Right atrium auricular region (tissue), 2 donors: ENCODE measurements around the gene AZGP1. TPM values are rescaled to one million over a fixed set of nuclear protein-coding genes. Genes with fewer than 3 reads are reported as not detected.

Source experiments
- DNase-seq: peaks from one replicate; pipeline ENCODE4 v3.0.0-alpha.2; 2019; ENCODE audit warnings: low spot score
- H3K27ac ChIP-seq, 2 donors: fragments of 200-600 bp; sonication (generic); 1 replicate in 1 of 2; 2 replicates in 1 of 2; pipeline ENCODE4 v1.5.1; 2016 to 2019
- H3K27me3 ChIP-seq, 2 donors: fragments of 200-600 bp; sonication (generic); one replicate each; pipeline versions ENCODE4 v1.5.1 to v1.6.0; 2017 to 2019
- H3K36me3 ChIP-seq: fragments of 200-600 bp; sonication (generic); one replicate; pipeline ENCODE4 v1.5.1; 2016
- H3K4me1 ChIP-seq, 2 donors: fragments of 200-600 bp; sonication (generic); one replicate each; pipeline versions ENCODE4 v1.5.1 to v1.6.0; 2017 to 2019
- H3K4me3 ChIP-seq, 2 donors: fragments of 200-600 bp; sonication (generic); 1 replicate in 1 of 2; 2 replicates in 1 of 2; pipeline ENCODE4 v1.5.1; 2017 to 2019; ENCODE audit warnings: mild to moderate bottlenecking in 1 of 2, moderate library complexity in 1 of 2
- H3K9me3 ChIP-seq, 2 donors: fragments of 200-600 bp; sonication (generic); one replicate each; pipeline ENCODE4 v1.5.1; 2019
- total RNA-seq, 2 donors: library from RNA; depleted of rRNA; stranded (reverse); fragments of >200 nt; gene quantifications; one replicate each; pipeline ENCODE4 v1.1.0, GENCODE V29; 2016
- TF ChIP-seq, protein P1 (sequence below), 2 donors: fragments of 200-600 bp; sonication (generic); IDR thresholded peaks; one replicate each; pipeline ENCODE4 v1.5.1; 2019; ENCODE audit warnings: antibody characterized with exemption in 2 of 2

The AZGP1 gene
- total RNA-seq, 2 donors from 2014 or later: 11.3 to 46.5 TPM

DNA sequence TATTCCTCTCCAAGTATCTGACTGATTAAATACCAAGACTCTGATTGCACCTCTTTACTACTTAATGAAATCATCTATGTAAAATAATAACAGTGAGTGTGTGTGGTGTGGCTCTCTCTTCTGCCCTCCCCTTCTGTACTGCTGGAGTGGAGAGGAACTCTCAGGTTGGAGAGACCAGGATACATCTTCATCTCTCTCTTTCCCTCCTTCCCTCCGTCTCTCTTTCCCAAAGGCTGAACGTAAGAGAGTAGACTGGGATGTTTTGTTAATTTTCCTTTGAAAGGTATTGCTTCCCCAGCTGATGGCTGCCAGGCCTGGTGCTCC, 46.1 kb downstream of the AZGP1 start:
- Histone ChIP-seq H3K27me3 (no peaks in the 10 kb centered on the region), H3K36me3 (no peaks in the 10 kb centered on the region), H3K9me3 (no peaks in the 10 kb centered on the region), H3K27ac (peak overlapping the region in 1 of 2 donors; percentile 47), H3K4me3 (peak overlapping the region in 1 of 2 donors; percentile 41), H3K4me1 (peaks cover 0 to 13% of the 10 kb centered on the region in 2 donors)
- TF ChIP-seq, protein P1, sequence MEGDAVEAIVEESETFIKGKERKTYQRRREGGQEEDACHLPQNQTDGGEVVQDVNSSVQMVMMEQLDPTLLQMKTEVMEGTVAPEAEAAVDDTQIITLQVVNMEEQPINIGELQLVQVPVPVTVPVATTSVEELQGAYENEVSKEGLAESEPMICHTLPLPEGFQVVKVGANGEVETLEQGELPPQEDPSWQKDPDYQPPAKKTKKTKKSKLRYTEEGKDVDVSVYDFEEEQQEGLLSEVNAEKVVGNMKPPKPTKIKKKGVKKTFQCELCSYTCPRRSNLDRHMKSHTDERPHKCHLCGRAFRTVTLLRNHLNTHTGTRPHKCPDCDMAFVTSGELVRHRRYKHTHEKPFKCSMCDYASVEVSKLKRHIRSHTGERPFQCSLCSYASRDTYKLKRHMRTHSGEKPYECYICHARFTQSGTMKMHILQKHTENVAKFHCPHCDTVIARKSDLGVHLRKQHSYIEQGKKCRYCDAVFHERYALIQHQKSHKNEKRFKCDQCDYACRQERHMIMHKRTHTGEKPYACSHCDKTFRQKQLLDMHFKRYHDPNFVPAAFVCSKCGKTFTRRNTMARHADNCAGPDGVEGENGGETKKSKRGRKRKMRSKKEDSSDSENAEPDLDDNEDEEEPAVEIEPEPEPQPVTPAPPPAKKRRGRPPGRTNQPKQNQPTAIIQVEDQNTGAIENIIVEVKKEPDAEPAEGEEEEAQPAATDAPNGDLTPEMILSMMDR (IDR thresholded peaks at IDR 0.05): no peak
- no peak for DNase-seq

DNA sequence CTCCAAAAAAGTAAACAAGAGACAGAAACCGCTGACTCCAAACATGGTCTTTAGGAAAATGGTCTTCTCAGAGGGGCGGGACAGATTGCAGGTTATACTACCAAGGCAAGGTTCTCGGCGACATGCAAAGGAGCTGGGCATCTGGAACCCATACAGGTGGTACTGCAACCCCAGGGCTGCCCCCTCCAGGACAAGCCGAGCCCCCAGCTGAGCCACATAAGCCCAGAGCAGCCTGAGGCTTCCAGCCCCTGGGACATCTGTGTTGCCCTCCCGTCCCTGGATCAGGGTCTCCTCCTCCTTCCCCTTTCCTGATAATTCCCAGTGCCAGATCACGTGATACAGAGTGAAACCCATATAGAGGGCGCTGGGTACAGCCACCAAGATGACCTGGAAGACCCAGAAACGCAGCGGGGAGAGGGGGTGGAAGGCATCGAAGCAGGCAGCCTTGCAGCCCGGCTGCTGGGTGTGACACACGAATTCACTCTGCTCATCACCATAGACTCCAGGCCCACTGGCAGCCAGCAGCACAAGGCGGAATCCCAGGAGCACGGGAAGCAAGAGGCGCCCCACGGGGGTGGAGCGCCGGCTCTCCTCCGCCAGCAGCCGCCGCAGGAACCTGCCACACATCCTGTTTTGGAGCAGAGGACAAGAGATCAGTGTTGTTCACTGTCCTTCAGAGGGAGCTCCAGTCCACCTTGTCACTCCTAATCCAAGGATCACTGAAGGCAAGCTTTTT, 46.7 kb downstream of the AZGP1 start, which contains the start of gene GJC3:
Gene GJC3, minus strand, starts transcription at position 627 of the 736 bp plus-strand sequence. Its CDS starts 0 bp downstream, at position 627.
- Histone ChIP-seq H3K4me3 (peak within 1 kb of the TSS; percentile 23 to 41), H3K4me1 (peaks cover 0 to 13% of the 10 kb centered on the region in 2 donors), H3K36me3 (no peaks in the 10 kb centered on the region), H3K27me3 (no peaks in the 10 kb centered on the region), H3K9me3 (no peaks in the 10 kb centered on the region), H3K27ac (peak within 1 kb of the TSS; percentile 13 to 47)
- TF ChIP-seq, protein P1 (IDR thresholded peaks at IDR 0.05): peak in 1 of 2 donors; percentile 60
- DNase-seq: peak; percentile 63

DNA sequence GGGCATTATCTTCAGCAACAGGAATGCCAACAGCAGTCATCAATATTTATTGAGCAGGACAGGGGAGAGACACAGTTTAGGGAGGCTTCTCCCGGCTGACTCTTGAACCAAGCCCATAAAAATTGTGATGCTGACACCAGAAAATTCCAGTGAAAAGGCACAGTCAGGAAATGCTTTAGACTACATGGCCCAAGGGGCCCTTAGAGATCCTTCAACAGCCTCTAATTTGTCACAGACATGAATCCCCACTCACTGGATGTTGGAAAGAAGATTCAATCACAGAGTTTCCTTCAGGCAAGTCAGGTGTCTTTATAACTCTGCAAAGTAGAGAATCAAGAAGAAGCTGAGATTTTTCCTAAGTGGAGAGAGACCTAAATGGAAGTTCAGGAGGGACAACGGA, 47.6 kb downstream of the AZGP1 start:
- no peak overlapping the region for H3K27ac ChIP-seq
- H3K9me3 ChIP-seq: no peaks in the 10 kb centered on the region
- peaks cover 0 to 13% of the 10 kb centered on the region in 2 donors for H3K4me1 ChIP-seq
- no peak for DNase-seq
- TF ChIP-seq, protein P1 (IDR thresholded peaks at IDR 0.05): no peak
- H3K36me3 ChIP-seq: no peaks in the 10 kb centered on the region
- H3K4me3 ChIP-seq: no peak overlapping the region
- no peaks in the 10 kb centered on the region for H3K27me3 ChIP-seq

DNA sequence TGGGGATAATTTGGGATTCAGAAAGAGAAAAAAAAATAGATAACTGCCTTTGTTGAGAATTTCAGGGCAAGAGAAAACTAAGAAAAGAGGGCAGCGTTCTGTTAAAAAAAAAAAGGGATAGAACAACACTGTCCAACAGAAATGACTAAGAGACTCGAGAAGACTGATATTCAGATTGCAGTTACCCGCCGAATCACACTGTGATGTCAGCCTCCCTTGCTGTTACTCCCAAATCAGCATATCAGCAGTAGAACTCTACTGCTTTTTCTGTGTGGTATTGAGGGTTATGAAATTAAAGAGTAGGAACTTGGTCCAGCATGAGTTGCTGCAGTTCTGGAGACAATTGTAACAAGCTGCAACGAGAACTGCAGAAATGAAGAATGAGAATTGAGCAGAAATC, 48.3 kb downstream of the AZGP1 start:
- no peak overlapping the region for H3K27ac ChIP-seq
- DNase-seq: no peak
- H3K4me1 ChIP-seq: peaks cover 0 to 13% of the 10 kb centered on the region in 2 donors
- H3K4me3 ChIP-seq: no peak overlapping the region
- TF ChIP-seq, protein P1 (IDR thresholded peaks at IDR 0.05): no peak
- H3K9me3 ChIP-seq: no peaks in the 10 kb centered on the region
- no peaks in the 10 kb centered on the region for H3K36me3 ChIP-seq
- H3K27me3 ChIP-seq: no peaks in the 10 kb centered on the region

DNA sequence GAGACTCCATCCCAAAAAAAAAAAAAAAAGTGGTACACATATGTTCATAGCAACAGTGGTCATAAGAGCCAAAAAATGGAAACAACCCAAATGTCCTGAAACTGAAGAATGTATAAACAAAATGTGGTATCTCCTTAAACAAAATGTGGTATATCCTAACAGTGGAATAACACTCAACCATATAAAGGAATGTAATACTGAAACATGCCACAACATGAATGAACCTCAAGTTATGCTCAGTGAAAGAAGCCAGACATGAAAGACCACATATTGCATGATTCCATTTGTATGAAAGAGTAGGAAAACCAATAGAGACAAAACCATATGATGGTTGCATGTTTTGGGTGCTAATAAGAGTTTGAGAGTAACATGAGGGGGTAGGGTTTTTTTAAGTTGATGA, 49.5 kb downstream of the AZGP1 start:
- H3K9me3 ChIP-seq: no peaks in the 10 kb centered on the region
- no peak for DNase-seq
- no peak overlapping the region for H3K4me3 ChIP-seq
- no peaks in the 10 kb centered on the region for H3K27me3 ChIP-seq
- H3K36me3 ChIP-seq: no peaks in the 10 kb centered on the region
- TF ChIP-seq, protein P1 (IDR thresholded peaks at IDR 0.05): no peak
- no peak overlapping the region for H3K27ac ChIP-seq
- H3K4me1 ChIP-seq: peaks cover 0 to 13% of the 10 kb centered on the region in 2 donors

DNA sequence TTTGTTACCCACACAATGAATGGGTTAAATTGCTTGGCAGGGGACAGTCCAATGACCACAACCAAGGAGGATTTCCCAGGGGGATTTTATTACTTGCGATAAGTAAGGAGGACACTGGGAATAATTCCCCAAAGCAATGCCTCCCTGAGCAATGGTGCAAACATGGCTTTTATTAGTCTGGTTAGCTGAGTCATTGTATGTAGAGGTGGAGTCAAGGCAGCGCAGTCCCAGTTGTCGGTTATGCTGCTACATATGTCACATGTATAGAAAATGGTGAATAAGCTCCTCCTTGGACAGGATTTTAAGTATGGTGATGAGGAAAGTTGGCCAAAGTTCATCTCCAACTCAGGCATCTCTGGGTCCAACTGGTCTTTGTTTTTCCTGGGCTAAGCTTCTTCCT, 52.6 kb downstream of the AZGP1 start:
- no peak overlapping the region for H3K27ac ChIP-seq
- TF ChIP-seq, protein P1 (IDR thresholded peaks at IDR 0.05): no peak

More for the DNA sequence above, 52.6 kb downstream of the AZGP1 start:
- Histone ChIP-seq H3K4me1 (peaks cover 0 to 17% of the 10 kb centered on the region in 2 donors), H3K36me3 (no peaks in the 10 kb centered on the region), H3K9me3 (no peaks in the 10 kb centered on the region), H3K4me3 (no peak overlapping the region), H3K27me3 (no peaks in the 10 kb centered on the region)
- DNase-seq: no peak
